ENCODE results near the gene PGGHG. TPM values are rescaled to one million over a fixed set of nuclear protein-coding genes. Genes with fewer than 3 reads are reported as not detected.

Gene PGGHG
- total RNA-seq, 1 experiment from 2014 or later = 20.4 TPM

GRCh38 chr11:293852-294661 lies 5.1 kb downstream of the PGGHG start:
- no peak for DNase-seq (ENCODE audit: low spot score)
- in situ Hi-C loops (cut with HindIII; ENCODE audit: low sequenced_read_pairs) = no loop called here

- no peak for DNase-seq (ENCODE audit: low spot score)
- in situ Hi-C loops (cut with HindIII; ENCODE audit: low sequenced_read_pairs) = no loop called here
These were observed 5.9 kb downstream of the PGGHG start for GRCh38 chr11:294780-295179.

GRCh38 chr11:295351-296170 lies 6.6 kb downstream of the PGGHG start:
- no peak for DNase-seq (ENCODE audit: low spot score)
- in situ Hi-C loops (cut with HindIII; ENCODE audit: low sequenced_read_pairs) = no loop called here

- no peak for DNase-seq (ENCODE audit: low spot score)
- in situ Hi-C loops (cut with HindIII; ENCODE audit: low sequenced_read_pairs) = no loop called here
These were observed 7.5 kb downstream of the PGGHG start for GRCh38 chr11:296171-297050.

GRCh38 chr11:297051-297585 lies 8.2 kb downstream of the PGGHG start:
- DNase-seq (ENCODE audit: low spot score) = no peak
- in situ Hi-C loops (cut with HindIII; ENCODE audit: low sequenced_read_pairs) = no loop called here

GRCh38 chr11:297586-298405 lies 8.9 kb downstream of the PGGHG start:
- in situ Hi-C loops (cut with HindIII; ENCODE audit: low sequenced_read_pairs) = no loop called here
- no peak for DNase-seq (ENCODE audit: low spot score)

GRCh38 chr11:298406-299065 lies 9.6 kb downstream of the PGGHG start:
- no peak for DNase-seq (ENCODE audit: low spot score)
- in situ Hi-C loops (cut with HindIII; ENCODE audit: low sequenced_read_pairs) = no loop called here

- in situ Hi-C loops (cut with HindIII; ENCODE audit: low sequenced_read_pairs) = no loop called here
- DNase-seq (ENCODE audit: low spot score) = no peak
These were observed 10.4 kb downstream of the PGGHG start, which contains the start of gene IFITM5 for GRCh38 chr11:299081-299891. TSS of gene IFITM5 (minus strand) at chr11:299526. CDS start at chr11:299490, 36 bp downstream.

- in situ Hi-C loops (cut with HindIII; ENCODE audit: low sequenced_read_pairs) = no loop called here
These were observed 11.2 kb downstream of the PGGHG start for GRCh38 chr11:299951-300735.

GRCh38 chr11:303363-303762 lies 14.4 kb downstream of the PGGHG start:
- in situ Hi-C loops (cut with HindIII; ENCODE audit: low sequenced_read_pairs) = no loop called here
- no peak for DNase-seq (ENCODE audit: low spot score)

More at GRCh38 chr11:299951-300735, 11.2 kb downstream of the PGGHG start:
- DNase-seq (ENCODE audit: low spot score) = no peak

GRCh38 chr11:304061-304506 lies 15.2 kb downstream of the PGGHG start:
- in situ Hi-C loops (cut with HindIII; ENCODE audit: low sequenced_read_pairs) = no loop called here
- no peak for DNase-seq (ENCODE audit: low spot score)

GRCh38 chr11:304915-305843 lies 16.3 kb downstream of the PGGHG start:
- DNase-seq (ENCODE audit: low spot score) = peak; percentile 58
- in situ Hi-C loops (cut with HindIII; ENCODE audit: low sequenced_read_pairs) = no loop called here

- in situ Hi-C loops (cut with HindIII; ENCODE audit: low sequenced_read_pairs) = no loop called here
These were observed 16.9 kb downstream of the PGGHG start for GRCh38 chr11:305844-306211.

GRCh38 chr11:306645-307371 lies 17.9 kb downstream of the PGGHG start:
- in situ Hi-C loops (cut with HindIII; ENCODE audit: low sequenced_read_pairs) = no loop called here

More at GRCh38 chr11:305844-306211, 16.9 kb downstream of the PGGHG start:
- no peak for DNase-seq (ENCODE audit: low spot score)

More at GRCh38 chr11:306645-307371, 17.9 kb downstream of the PGGHG start:
- no peak for DNase-seq (ENCODE audit: low spot score)
